Endothelial cell (in vitro differentiated cells): ENCODE results near the gene BMP10. TPM values are rescaled to one million over a fixed set of nuclear protein-coding genes. Genes with fewer than 3 reads are reported as not detected.

Experiments
- DNase-seq: peaks from one replicate; pipeline ENCODE4 v3.0.0; 2021; ENCODE audit warnings: low spot score
- H3K27ac Mint-ChIP-seq: one replicate; pipeline ENCODE4 v1.8.0; 2021; ENCODE audit warnings: mixed read lengths, inconsistent platforms; ENCODE audit not compliant: unreplicated experiment
- H3K27me3 Mint-ChIP-seq: one replicate; pipeline ENCODE4 v1.8.0; 2021; ENCODE audit warnings: mild to moderate bottlenecking, moderate library complexity, mixed read lengths, inconsistent platforms; ENCODE audit not compliant: unreplicated experiment
- H3K36me3 Mint-ChIP-seq: one replicate; pipeline ENCODE4 v1.8.0; 2021; ENCODE audit warnings: mild to moderate bottlenecking, low read depth, mixed read lengths, inconsistent platforms; ENCODE audit not compliant: unreplicated experiment
- H3K4me1 Mint-ChIP-seq: one replicate; pipeline ENCODE4 v1.8.0; 2021; ENCODE audit warnings: mild to moderate bottlenecking, mixed read lengths, inconsistent platforms; ENCODE audit not compliant: unreplicated experiment
- H3K4me3 Mint-ChIP-seq: one replicate; pipeline ENCODE4 v1.8.0; 2021; ENCODE audit warnings: mild to moderate bottlenecking, mixed read lengths, inconsistent platforms; ENCODE audit not compliant: unreplicated experiment
- H3K9me3 Mint-ChIP-seq: one replicate; pipeline ENCODE4 v1.8.0; 2021; ENCODE audit warnings: mixed read lengths, inconsistent platforms; ENCODE audit not compliant: unreplicated experiment
- total RNA-seq: library from RNA; stranded (reverse); fragmentation: NEBNext Ultra II Directional; extraction: Animal tissue kit (Norgen Biotek cat#: 25700); gene quantifications from one replicate; pipeline ENCODE4 v1.2.1, GENCODE V29; 2021; ENCODE audit not compliant: unreplicated experiment
- TF ChIP-seq, protein P1 (sequence below): fragments of 200-600 bp; sonication (generic); IDR thresholded peaks from one replicate; pipeline ENCODE4 v1.5.0; 2021; ENCODE audit warnings: antibody characterized with exemption; ENCODE audit not compliant: unreplicated experiment

BMP10 gene
- total RNA-seq, 1 donor from 2014 or later, result not detected

DNA sequence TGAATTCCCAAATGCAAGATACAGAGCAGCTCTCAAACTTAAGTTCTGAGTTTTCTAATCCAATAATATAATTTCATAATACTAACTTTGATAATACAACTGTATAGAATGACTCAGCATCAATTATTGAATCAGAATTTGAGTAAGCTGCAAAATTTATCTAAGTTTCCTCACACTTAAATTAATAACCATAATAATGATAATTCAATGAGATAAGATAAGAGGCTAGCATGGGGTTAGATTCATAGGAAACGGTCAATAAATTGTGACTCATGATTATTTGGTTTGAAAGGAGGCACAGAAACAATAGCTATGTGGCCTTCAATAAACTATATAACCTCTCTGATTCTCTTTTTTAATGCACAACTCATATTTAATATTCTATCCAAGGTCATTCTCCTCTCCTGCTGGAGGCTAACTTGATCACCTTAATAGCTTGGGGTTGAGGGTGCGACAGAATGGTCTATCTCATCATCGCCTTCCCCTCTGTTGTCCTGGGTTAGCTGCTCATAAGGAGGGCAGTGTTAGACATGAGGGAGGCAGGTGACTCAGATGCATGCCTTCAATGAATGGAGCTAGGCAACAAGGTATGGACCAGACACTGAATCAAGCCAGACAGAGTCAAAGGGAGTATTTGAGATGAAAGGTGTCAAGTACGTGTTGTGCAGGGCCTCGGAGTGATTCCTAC lies 36.2 kb upstream of the BMP10 start:
- no peaks in the 10 kb centered on the region for H3K36me3 Mint-ChIP-seq
- no peak for DNase-seq

DNA sequence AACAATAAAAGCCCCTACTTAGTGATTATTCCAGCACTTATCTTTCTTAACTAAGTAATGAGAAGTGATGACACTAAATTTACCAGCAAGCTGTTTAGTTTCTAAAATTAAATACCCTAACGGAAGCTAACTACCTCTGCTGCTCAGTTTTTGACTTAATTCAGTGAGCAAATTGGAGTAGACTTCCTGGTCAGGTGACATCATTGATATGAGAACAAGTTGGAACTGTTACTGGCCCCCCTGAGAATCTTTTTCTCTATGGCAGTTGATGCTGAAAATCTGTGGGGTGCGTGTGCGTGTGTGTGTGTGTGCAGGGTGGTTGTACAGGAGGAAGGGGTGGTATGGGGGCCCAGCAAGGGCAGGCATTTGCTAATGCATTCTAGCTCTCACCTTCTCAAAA lies 35.5 kb upstream of the BMP10 start:
- TF ChIP-seq, protein P1, sequence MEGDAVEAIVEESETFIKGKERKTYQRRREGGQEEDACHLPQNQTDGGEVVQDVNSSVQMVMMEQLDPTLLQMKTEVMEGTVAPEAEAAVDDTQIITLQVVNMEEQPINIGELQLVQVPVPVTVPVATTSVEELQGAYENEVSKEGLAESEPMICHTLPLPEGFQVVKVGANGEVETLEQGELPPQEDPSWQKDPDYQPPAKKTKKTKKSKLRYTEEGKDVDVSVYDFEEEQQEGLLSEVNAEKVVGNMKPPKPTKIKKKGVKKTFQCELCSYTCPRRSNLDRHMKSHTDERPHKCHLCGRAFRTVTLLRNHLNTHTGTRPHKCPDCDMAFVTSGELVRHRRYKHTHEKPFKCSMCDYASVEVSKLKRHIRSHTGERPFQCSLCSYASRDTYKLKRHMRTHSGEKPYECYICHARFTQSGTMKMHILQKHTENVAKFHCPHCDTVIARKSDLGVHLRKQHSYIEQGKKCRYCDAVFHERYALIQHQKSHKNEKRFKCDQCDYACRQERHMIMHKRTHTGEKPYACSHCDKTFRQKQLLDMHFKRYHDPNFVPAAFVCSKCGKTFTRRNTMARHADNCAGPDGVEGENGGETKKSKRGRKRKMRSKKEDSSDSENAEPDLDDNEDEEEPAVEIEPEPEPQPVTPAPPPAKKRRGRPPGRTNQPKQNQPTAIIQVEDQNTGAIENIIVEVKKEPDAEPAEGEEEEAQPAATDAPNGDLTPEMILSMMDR, result no peak
- no peaks in the 10 kb centered on the region for H3K9me3 Mint-ChIP-seq
- DNase-seq, result no peak
- no peak overlapping the region for H3K4me3 Mint-ChIP-seq
- H3K27ac Mint-ChIP-seq, result no peak overlapping the region
- no peaks in the 10 kb centered on the region for H3K27me3 Mint-ChIP-seq
- peaks cover 5% of the 10 kb centered on the region for H3K4me1 Mint-ChIP-seq
- no peaks in the 10 kb centered on the region for H3K36me3 Mint-ChIP-seq

More for the DNA sequence above, 36.2 kb upstream of the BMP10 start:
- TF ChIP-seq, protein P1, result no peak
- Mint-ChIP-seq H3K4me1 (peaks cover 6% of the 10 kb centered on the region), H3K27me3 (no peaks in the 10 kb centered on the region), H3K4me3 (no peak overlapping the region), H3K9me3 (no peaks in the 10 kb centered on the region), H3K27ac (no peak overlapping the region)

DNA sequence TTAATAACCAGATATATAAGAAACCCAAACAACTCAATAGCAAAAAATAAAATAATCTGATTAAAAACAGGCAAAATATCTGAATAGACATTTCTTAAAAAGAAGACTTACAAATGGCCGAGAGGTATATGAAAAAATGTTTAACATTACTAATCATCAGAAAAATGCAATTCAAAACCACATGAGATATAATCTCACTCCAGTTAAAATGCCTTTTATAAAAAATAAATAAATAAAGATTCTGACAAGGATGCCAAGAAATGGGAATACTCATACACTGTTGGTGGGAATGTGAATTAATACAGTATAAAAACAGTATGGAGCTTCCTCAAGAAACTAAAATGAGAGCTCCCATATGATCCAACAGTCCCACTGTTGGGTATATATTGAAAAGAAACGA lies 33.9 kb upstream of the BMP10 start:
- no peaks in the 10 kb centered on the region for H3K36me3 Mint-ChIP-seq
- H3K4me1 Mint-ChIP-seq, result no peaks in the 10 kb centered on the region
- no peak overlapping the region for H3K4me3 Mint-ChIP-seq
- TF ChIP-seq, protein P1, result no peak
- H3K27me3 Mint-ChIP-seq, result no peaks in the 10 kb centered on the region
- H3K9me3 Mint-ChIP-seq, result no peaks in the 10 kb centered on the region
- H3K27ac Mint-ChIP-seq, result no peak overlapping the region
- no peak for DNase-seq

DNA sequence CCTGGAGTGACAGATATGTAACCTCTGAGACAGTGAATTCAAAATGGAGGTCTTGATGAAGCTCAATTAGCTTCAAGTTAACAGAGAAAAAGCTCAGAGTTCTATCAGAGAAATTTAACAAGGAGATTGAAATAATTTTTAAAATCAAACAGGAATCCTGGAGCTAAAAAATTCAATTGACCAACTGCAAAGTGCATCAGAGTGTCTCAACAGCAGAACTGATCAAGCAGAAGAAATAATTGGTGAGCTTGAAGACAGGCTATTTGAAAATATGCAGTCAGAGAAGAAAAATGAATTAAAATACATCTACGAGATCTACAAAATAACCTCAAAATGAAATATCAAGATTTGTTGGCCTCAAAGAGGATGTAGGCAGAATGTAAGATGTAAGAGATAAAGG lies 30.4 kb upstream of the BMP10 start:
- Mint-ChIP-seq H3K27me3 (peaks cover 1% of the 10 kb centered on the region), H3K27ac (no peak overlapping the region), H3K9me3 (no peaks in the 10 kb centered on the region), H3K36me3 (no peaks in the 10 kb centered on the region), H3K4me3 (no peak overlapping the region), H3K4me1 (peaks cover 2% of the 10 kb centered on the region)
- DNase-seq, result no peak
- TF ChIP-seq, protein P1, result no peak

DNA sequence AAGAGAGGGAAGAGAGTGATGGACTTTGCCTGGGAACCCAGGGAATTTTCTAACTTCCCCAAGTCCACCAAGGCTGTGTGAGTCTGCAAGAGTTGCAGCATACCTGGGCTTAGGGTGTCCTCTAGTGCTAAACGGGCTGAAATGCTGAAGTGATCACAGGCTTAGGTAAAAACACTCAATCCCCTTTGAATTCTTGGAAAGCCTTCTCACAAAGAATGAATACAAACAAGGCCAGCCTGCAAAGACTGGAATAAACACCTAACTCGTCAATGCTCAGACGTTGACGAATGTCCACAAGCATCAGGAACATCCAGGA lies 30.0 kb upstream of the BMP10 start:
- Mint-ChIP-seq H3K4me1 (peaks cover 2% of the 10 kb centered on the region), H3K9me3 (no peaks in the 10 kb centered on the region)
- DNase-seq, result no peak

More for the DNA sequence above, 30.0 kb upstream of the BMP10 start:
- Mint-ChIP-seq H3K27ac (no peak overlapping the region), H3K36me3 (no peaks in the 10 kb centered on the region), H3K4me3 (no peak overlapping the region), H3K27me3 (peaks cover 1% of the 10 kb centered on the region)
- TF ChIP-seq, protein P1, result no peak
